Prostate gland (tissue), 2 donors: ENCODE measurements around the gene ZCCHC14. TPM values are rescaled to one million over a fixed set of nuclear protein-coding genes. Genes with fewer than 3 reads are reported as not detected.

Experiments used
- DNase-seq: peaks from one replicate; pipeline ENCODE4 v3.0.0-alpha.2; 2019; ENCODE audit warnings: low spot score
- H3K27ac ChIP-seq, 2 donors: fragments of 200-600 bp; sonication (generic); 2 replicates each; pipeline ENCODE4 v1.5.1; 2017 to 2019
- H3K27me3 ChIP-seq: fragments of 200-600 bp; sonication (generic); replicated peaks from 2 replicates; pipeline ENCODE4 v1.5.1; 2019; ENCODE audit not compliant: insufficient read depth
- H3K36me3 ChIP-seq, 2 donors: fragments of 200-600 bp; sonication (generic); 1 replicate in 1 of 2; 2 replicates in 1 of 2; pipeline versions ENCODE4 v1.5.1 to v1.8.1; 2017 to 2019
- H3K4me1 ChIP-seq: fragments of 200-600 bp; sonication (generic); replicated peaks from 2 replicates; pipeline ENCODE4 v1.5.1; 2019
- H3K4me3 ChIP-seq, 2 donors: fragments of 200-600 bp; sonication (generic); 2 replicates each; pipeline ENCODE4 v1.5.1; 2017 to 2019
- H3K9me3 ChIP-seq: fragments of 200-600 bp; sonication (generic); 2 replicates; pipeline ENCODE4 v1.5.1; 2017
- CTCF ChIP-seq, 4 experiments: fragments of 200-600 bp in 2 of 4; fragments of 450-650 bp in 2 of 4; sonication (generic) in 2 of 4; IDR thresholded peaks; 1 replicate in 3 of 4; 2 replicates in 1 of 4; pipeline ENCODE4 v1.5.1; 2016 to 2019; ENCODE audit warnings: antibody characterized with exemption in 4 of 4, mild to moderate bottlenecking in 2 of 4, moderate library complexity in 2 of 4
- POLR2A ChIP-seq: fragments of 450-650 bp; IDR thresholded peaks from one replicate; pipeline ENCODE4 v1.6.1; 2016; ENCODE audit warnings: antibody characterized with exemption, mild to moderate bottlenecking
- POLR2AphosphoS5 ChIP-seq: sonication (generic); formaldehyde crosslinking; IDR thresholded peaks from one replicate; pipeline ENCODE4 v1.6.1; 2017; ENCODE audit warnings: antibody characterized with exemption
- WGBS: methylation state at CpG from one replicate; pipeline ENCODE4 v1.1.5; 2018; 5-methylcytosine and 5-hydroxymethylcytosine counted together
- intact Hi-C: fragments of 100-400 bp; cut with DNase I; formaldehyde crosslinking; loops from one replicate; pipeline ENCODE4 v1.14.2; 2022
- total RNA-seq, 2 donors: library from RNA; depleted of rRNA; stranded (reverse); fragments of >200 nt; gene quantifications; one replicate each; pipeline ENCODE4 v1.1.0, GENCODE V29; 2016

ZCCHC14 gene
- total RNA-seq, 2 donors from 2014 or later = 14.9 to 55.7 TPM

DNA sequence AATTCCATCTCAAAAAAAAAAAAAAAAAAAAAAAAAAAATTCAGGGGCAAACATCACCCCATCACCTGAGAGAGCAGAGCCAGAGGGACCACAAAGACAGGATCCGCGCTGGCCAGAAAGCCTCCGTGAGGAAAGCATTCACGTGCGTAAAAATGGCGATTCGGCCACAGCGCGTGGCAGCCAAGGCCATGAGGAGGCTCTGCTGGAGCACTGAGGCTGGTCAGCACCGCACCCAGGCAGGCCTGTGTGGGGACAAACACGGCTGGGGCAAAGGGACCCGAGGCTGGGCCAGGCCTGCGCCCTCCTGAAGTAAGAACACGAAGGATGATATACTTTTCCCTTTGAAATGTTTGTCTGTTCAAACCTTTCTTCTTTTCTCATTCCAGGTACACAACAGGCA is 55.5 kb downstream of the ZCCHC14 start:
- WGBS = 94% methylated on average over 14 of the region's 14 CpGs
- H3K27ac ChIP-seq = no peak overlapping the region

GRCh38 chr16:87436225-87437172 is 56.3 kb downstream of the ZCCHC14 start:
- Histone ChIP-seq H3K4me1 (no peaks in the 10 kb centered on the region), H3K9me3 (no peaks in the 10 kb centered on the region), H3K27ac (peak overlapping the region; percentile 42 to 46), H3K4me3 (no peak overlapping the region), H3K27me3 (peaks cover 4% of the 10 kb centered on the region), H3K36me3 (no peaks in the 10 kb centered on the region)
- TF ChIP-seq CTCF (IDR thresholded peaks at IDR 0.05) = no peak
- TF ChIP-seq POLR2A = no peak
- 73% methylated on average over 29 of the region's 29 CpGs for WGBS
- DNase-seq = no peak
- intact Hi-C loops = no loop called here

More for the DNA sequence above, 55.5 kb downstream of the ZCCHC14 start:
- intact Hi-C loops = no loop called here
- TF ChIP-seq POLR2A (no peak), POLR2AphosphoS5 (no peak), CTCF (IDR thresholded peaks at IDR 0.05) (no peak)
- Histone ChIP-seq H3K4me1 (no peaks in the 10 kb centered on the region), H3K27me3 (peaks cover 4% of the 10 kb centered on the region), H3K9me3 (no peaks in the 10 kb centered on the region), H3K36me3 (no peaks in the 10 kb centered on the region), H3K4me3 (no peak overlapping the region)
- no peak for DNase-seq

GRCh38 chr16:87435372-87436224 is 57.2 kb downstream of the ZCCHC14 start:
- DNase-seq = no peak
- 76% methylated on average over 23 of the region's 23 CpGs for WGBS
- Histone ChIP-seq H3K27ac (peak overlapping the region; percentile 42 to 46), H3K9me3 (no peaks in the 10 kb centered on the region), H3K36me3 (no peaks in the 10 kb centered on the region), H3K27me3 (peaks cover 4% of the 10 kb centered on the region), H3K4me3 (no peak overlapping the region), H3K4me1 (no peaks in the 10 kb centered on the region)
- intact Hi-C loops = no loop called here
- TF ChIP-seq POLR2A (no peak), POLR2AphosphoS5 (no peak), CTCF (IDR thresholded peaks at IDR 0.05) (no peak)

- TF ChIP-seq POLR2A = no peak
- TF ChIP-seq CTCF (IDR thresholded peaks at IDR 0.05) = no peak
- TF ChIP-seq POLR2AphosphoS5 = no peak
- no peaks in the 10 kb centered on the region for H3K36me3 ChIP-seq
- no peaks in the 10 kb centered on the region for H3K9me3 ChIP-seq
- peaks cover 4% of the 10 kb centered on the region for H3K27me3 ChIP-seq
- DNase-seq = no peak
- WGBS = 95% methylated on average over 22 of the region's 22 CpGs
- intact Hi-C loops = no loop called here
- H3K4me3 ChIP-seq = no peak overlapping the region
- no peak overlapping the region for H3K27ac ChIP-seq
- H3K4me1 ChIP-seq = no peaks in the 10 kb centered on the region
Measured at GRCh38 chr16:87434146-87434667, 58.6 kb downstream of the ZCCHC14 start.
